ENCODE results near the gene HOXD4.

The HOXD4 gene

GRCh38 chr2:176157499-176158185 lies 6.3 kb downstream of the HOXD4 start:
- DNase-seq (ENCODE audit: low read depth) = peak; percentile 45
- peak overlapping the region; percentile 58 for H3K4me3 ChIP-seq (ENCODE audit: low read length)
- TF ChIP-seq CTCF (conservative IDR thresholded peaks at IDR 0.05; ENCODE audit: low read length) = no peak

- peak overlapping the region; percentile 58 for H3K4me3 ChIP-seq (ENCODE audit: low read length)
- no peak for DNase-seq (ENCODE audit: low read depth)
- no peak for TF ChIP-seq CTCF (conservative IDR thresholded peaks at IDR 0.05; ENCODE audit: low read length)
Measured at GRCh38 chr2:176158186-176158591, 6.8 kb downstream of the HOXD4 start.

- H3K4me3 ChIP-seq (ENCODE audit: low read length) = no peak overlapping the region
- no peak for TF ChIP-seq CTCF (conservative IDR thresholded peaks at IDR 0.05; ENCODE audit: low read length)
- no peak for DNase-seq (ENCODE audit: low read depth)
Measured at GRCh38 chr2:176158855-176159662, 7.7 kb downstream of the HOXD4 start.

- no peak for DNase-seq (ENCODE audit: low read depth)
- no peak overlapping the region for H3K4me3 ChIP-seq (ENCODE audit: low read length)
- TF ChIP-seq CTCF (conservative IDR thresholded peaks at IDR 0.05; ENCODE audit: low read length) = no peak
Measured at GRCh38 chr2:176159663-176160250, 8.4 kb downstream of the HOXD4 start.

- DNase-seq (ENCODE audit: low read depth) = no peak
- no peak overlapping the region for H3K4me3 ChIP-seq (ENCODE audit: low read length)
- no peak for TF ChIP-seq CTCF (conservative IDR thresholded peaks at IDR 0.05; ENCODE audit: low read length)
Measured at GRCh38 chr2:176160251-176160985, 9.1 kb downstream of the HOXD4 start.

GRCh38 chr2:176160986-176161824 lies 9.9 kb downstream of the HOXD4 start:
- no peak overlapping the region for H3K4me3 ChIP-seq (ENCODE audit: low read length)
- DNase-seq (ENCODE audit: low read depth) = no peak
- TF ChIP-seq CTCF (conservative IDR thresholded peaks at IDR 0.05; ENCODE audit: low read length) = no peak

Data from AG10803 (cell line).